ENCODE results near the gene CSRNP3.

DNA sequence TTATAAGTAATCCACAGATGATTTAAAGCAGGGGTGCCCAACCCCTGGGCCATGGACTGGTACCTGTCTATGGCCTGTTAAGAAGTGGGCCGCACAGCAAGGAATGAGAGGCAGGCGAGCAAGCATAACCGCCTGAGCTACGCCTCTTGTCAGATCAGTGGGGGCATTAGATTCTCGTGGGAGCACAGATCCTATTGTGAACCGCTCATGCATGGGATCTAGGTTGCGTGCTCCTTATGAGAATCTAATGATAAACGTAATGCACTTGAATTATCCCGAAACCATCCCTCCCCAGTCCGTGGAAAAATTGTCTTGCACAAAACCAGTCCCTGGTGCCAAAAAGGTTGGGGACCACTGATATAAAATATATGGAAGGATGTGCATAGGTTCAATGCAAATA is 153.7 kb downstream of the CSRNP3 start:
- TF ChIP-seq, protein P1, sequence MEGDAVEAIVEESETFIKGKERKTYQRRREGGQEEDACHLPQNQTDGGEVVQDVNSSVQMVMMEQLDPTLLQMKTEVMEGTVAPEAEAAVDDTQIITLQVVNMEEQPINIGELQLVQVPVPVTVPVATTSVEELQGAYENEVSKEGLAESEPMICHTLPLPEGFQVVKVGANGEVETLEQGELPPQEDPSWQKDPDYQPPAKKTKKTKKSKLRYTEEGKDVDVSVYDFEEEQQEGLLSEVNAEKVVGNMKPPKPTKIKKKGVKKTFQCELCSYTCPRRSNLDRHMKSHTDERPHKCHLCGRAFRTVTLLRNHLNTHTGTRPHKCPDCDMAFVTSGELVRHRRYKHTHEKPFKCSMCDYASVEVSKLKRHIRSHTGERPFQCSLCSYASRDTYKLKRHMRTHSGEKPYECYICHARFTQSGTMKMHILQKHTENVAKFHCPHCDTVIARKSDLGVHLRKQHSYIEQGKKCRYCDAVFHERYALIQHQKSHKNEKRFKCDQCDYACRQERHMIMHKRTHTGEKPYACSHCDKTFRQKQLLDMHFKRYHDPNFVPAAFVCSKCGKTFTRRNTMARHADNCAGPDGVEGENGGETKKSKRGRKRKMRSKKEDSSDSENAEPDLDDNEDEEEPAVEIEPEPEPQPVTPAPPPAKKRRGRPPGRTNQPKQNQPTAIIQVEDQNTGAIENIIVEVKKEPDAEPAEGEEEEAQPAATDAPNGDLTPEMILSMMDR (IDR thresholded peaks at IDR 0.05; ENCODE audit: extremely low read depth in 1 of 2, insufficient read depth in 1 of 2, low read depth in 1 of 2, low read length in 2 of 2), result no peak
- TF ChIP-seq POLR2A (IDR thresholded peaks at IDR 0.05; ENCODE audit: low read depth, low read length) (no peak), EZH2 (IDR thresholded peaks at IDR 0.05; ENCODE audit: borderline replicate concordance, low read depth, low read length, severe bottlenecking) (no peak), POLR2AphosphoS5 (IDR thresholded peaks at IDR 0.05; ENCODE audit: insufficient read depth, low read depth, low read length) (no peak), MYC (IDR thresholded peaks at IDR 0.05; ENCODE audit: low read depth, low read length) (no peak), JUN (IDR thresholded peaks at IDR 0.05; ENCODE audit: borderline replicate concordance, insufficient read depth, insufficient read length, low read depth) (no peak)
- TF ChIP-seq, protein P2, sequence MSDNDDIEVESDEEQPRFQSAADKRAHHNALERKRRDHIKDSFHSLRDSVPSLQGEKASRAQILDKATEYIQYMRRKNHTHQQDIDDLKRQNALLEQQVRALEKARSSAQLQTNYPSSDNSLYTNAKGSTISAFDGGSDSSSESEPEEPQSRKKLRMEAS (IDR thresholded peaks at IDR 0.05; ENCODE audit: insufficient read depth, insufficient read length), result no peak
